Measurements from ENCODE around the gene HOXA11. TPM values are rescaled to one million over a fixed set of nuclear protein-coding genes. Genes with fewer than 3 reads are reported as not detected.
A peak's percentile ranks its signal among the peaks of the same experiment; 100 is the strongest.

The HOXA11 gene
- polyA plus RNA-seq, 3 donors = 0.41 to 4.3 TPM; not detected in 1

GRCh38 chr7:27145165-27145913 is 39.7 kb downstream of the HOXA11 start:
- H3K27ac ChIP-seq (ENCODE audit: low read depth, low read length) = no peak overlapping the region
- 27 to 68% (median 64%) methylated on average over 47 of the region's 47 CpGs for WGBS, 3 donors

- H3K27ac ChIP-seq (ENCODE audit: low read depth, low read length) = no peak overlapping the region
- 18 to 53% (median 52%) methylated on average over 31 of the region's 31 CpGs for WGBS, 3 donors
Observed at GRCh38 chr7:27144781-27145164, 40.3 kb downstream of the HOXA11 start.

DNA sequence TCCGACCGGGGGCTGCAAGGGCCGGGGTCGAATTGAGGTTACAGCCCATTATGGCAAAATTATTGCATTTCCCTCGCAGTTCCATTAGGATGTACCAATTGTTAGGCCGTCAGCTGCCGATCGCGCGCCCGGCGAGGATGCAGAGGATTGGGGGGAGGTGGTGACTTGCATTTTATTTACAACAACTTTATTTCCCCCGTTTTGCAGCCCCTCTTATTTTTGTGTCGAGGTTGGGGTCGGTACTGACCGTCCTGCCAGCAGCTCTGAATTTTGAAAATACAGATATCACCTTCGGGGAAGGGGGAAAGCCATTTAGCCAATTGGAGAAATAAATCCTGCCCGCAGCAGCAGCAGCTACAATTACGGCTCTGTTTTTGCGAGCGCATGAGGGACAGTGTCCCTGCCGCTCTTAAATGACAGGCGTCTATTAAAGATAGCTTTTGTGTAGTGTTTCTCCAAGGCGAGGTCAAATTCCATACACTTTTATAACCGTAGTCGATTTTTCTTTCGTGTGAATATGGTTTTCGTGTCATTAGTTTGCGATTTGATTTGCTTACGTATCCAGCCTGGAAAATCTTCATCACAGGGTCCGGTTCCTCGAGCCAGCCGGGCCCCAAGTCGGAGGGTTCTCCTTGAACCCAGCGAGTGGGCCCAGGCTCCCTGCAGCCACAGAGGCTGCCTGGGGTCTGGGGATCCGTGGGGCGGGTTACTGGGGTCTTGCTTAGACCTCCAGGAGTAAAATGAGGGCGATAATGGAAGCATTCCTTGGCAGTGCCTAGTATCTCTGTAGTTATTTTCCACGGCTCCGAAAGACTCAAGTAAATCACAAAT is 40.9 kb downstream of the HOXA11 start:
- 21 to 55% (median 52%) methylated on average over 40 of the region's 40 CpGs for WGBS, 3 donors
- H3K27ac ChIP-seq (ENCODE audit: low read depth, low read length) = no peak overlapping the region

DNA sequence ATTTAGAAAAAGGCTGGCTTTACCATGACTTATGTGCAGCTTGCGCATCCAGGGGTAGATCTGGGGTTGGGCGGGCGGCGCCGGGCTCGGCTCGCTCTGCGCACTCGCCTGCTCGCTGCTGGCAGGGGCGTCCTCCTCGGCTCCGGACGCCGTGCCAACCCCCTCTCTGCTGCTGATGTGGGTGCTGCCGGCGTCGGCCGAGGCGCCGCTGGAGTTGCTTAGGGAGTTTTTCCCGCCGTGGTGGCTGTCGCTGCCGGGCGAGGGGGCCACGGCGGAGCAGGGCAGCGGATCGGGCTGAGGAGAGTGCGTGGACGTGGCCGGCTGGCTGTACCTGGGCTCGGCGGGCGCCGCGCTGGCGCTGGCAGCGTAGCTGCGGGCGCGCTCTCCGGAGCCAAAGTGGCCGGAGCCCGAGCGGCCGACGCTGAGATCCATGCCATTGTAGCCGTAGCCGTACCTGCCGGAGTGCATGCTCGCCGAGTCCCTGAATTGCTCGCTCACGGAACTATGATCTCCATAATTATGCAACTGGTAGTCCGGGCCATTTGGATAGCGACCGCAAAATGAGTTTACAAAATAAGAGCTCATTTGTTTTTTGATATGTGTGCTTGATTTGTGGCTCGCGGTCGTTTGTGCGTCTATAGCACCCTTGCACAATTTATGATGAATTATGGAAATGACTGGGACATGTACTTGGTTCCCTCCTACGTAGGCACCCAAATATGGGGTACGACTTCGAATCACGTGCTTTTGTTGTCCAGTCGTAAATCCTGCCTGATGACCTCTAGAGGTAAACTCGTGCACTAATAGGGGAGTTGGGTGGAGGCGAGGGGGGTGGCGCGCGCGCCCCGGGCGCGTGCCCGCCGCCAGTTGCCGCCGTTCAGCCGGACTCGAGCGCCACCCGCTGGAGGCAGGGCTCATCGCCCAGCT is 41.7 kb downstream of the HOXA11 start, which contains the start of gene HOXA5:
Gene HOXA5 (minus strand): TSS at position 659 of the 927 bp plus-strand sequence. CDS start 74 bp downstream, at position 585.
- H3K27ac ChIP-seq (ENCODE audit: low read depth, low read length) = peak within 1 kb of the TSS; percentile 38
- 9 to 41% (median 26%) methylated on average over 86 of the region's 86 CpGs for WGBS, 3 donors

GRCh38 chr7:27142580-27143022 is 42.4 kb downstream of the HOXA11 start:
- 16 to 43% (median 24%) methylated on average over 27 to 29 of the region's 29 CpGs for WGBS, 3 donors
- H3K27ac ChIP-seq (ENCODE audit: low read depth, low read length) = peak overlapping the region; percentile 32

GRCh38 chr7:27141923-27142579 is 43.0 kb downstream of the HOXA11 start:
- 15 to 48% (median 38%) methylated on average over 30 of the region's 30 CpGs for WGBS, 3 donors

GRCh38 chr7:27141137-27141922 is 43.7 kb downstream of the HOXA11 start:
- H3K27ac ChIP-seq (ENCODE audit: low read depth, low read length) = no peak overlapping the region
- WGBS, 3 donors = 35 to 66% (median 65%) methylated on average over 18 of the region's 18 CpGs

More at GRCh38 chr7:27141923-27142579, 43.0 kb downstream of the HOXA11 start:
- H3K27ac ChIP-seq (ENCODE audit: low read depth, low read length) = peak overlapping the region; percentile 32

DNA sequence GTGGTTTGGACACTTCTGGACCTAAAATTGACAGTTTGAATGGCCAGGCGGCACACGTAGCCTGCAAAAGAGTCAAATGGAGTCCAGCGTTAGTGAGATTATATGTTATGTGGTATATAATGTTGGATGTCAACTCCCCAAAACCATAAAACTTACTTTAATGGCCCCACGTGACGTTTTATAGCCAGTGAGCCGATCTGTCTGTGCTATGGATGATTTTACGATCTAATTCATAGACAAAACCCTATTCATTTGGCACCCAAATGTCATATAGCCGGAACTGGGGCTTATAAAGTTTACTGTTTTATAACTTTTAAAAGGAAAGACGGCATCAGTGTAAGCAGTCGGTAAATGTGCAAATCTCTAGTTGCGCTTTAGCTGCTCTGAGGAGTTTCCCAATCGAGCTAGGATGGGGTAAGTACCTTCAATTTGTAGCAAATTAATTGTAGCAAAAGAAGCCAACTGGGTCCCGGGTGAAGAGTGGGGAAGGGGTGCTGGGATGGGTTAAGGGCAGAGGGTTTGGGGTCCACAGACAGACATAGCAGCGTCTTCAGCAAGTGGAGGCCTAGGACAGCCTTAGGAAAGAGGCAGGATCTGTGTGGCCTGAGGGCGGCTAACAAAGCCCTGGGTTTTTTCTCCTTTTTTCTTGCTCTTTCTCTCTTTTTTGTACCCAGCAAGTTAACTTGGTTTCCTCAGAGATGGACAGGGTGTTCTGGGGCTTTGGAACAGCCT is 44.7 kb downstream of the HOXA11 start:
- H3K27ac ChIP-seq (ENCODE audit: low read depth, low read length) = no peak overlapping the region
- WGBS, 3 donors = 32 to 67% (median 66%) methylated on average over 15 of the region's 15 CpGs

GRCh38 chr7:27139334-27140125 is 45.5 kb downstream of the HOXA11 start:
- no peak overlapping the region for H3K27ac ChIP-seq (ENCODE audit: low read depth, low read length)
- WGBS, 3 donors = 25 to 68% (median 66%) methylated on average over 51 to 53 of the region's 53 CpGs

- 37 to 66% (median 65%) methylated on average over 11 of the region's 11 CpGs for WGBS, 3 donors
- H3K27ac ChIP-seq (ENCODE audit: low read depth, low read length) = no peak overlapping the region
Observed at GRCh38 chr7:27138985-27139333, 46.1 kb downstream of the HOXA11 start.

DNA sequence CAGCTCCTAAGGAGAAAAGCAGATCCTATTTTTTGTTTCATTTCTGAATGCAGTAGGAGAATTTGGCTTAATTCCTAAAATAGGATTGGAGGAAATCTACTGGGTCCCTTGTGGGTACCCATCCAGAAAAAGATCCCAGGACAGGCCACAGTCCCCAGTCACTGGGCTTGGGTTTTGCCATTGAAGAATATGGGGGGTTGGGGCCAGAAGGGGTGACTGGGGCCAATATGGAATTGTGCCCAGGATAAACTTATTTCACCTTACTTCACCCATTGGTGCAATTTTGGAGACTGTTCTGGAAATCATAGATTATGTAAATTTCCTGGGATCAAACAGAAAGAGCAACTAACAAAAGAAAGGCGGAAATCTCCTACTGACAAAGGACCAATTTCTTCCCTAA is 46.6 kb downstream of the HOXA11 start:
- WGBS, 3 donors = 39 to 65% (median 56%) methylated on average over 1 of the region's 1 CpG
- no peak overlapping the region for H3K27ac ChIP-seq (ENCODE audit: low read depth, low read length)

GRCh38 chr7:27137640-27138315 is 47.3 kb downstream of the HOXA11 start:
- WGBS, 3 donors = 43 to 76% (median 59%) methylated on average over 2 of the region's 2 CpGs
- H3K27ac ChIP-seq (ENCODE audit: low read depth, low read length) = no peak overlapping the region

DNA sequence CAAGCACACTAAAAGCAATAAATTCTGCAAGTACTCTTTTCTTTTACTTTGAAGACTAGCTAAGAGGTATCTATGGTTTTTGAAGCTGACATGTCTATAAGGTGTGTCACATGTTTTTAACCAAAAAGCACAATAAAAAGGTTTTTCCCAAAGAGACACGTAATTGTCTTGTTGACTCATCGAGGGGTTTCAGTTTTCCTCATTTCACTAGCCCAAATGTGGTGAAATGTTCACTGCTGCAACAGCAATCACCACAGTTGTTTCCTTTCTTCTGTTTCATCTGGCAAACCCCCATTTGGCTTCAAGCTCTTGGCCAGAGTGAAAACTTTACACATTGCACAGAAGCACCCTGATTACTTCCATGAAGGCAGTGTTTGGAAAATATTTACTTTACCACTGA is 50.6 kb downstream of the HOXA11 start:
- no peak overlapping the region for H3K27ac ChIP-seq (ENCODE audit: low read depth, low read length)
- WGBS, 3 donors = 7 to 13% (median 10%) methylated on average over 2 of the region's 2 CpGs

DNA sequence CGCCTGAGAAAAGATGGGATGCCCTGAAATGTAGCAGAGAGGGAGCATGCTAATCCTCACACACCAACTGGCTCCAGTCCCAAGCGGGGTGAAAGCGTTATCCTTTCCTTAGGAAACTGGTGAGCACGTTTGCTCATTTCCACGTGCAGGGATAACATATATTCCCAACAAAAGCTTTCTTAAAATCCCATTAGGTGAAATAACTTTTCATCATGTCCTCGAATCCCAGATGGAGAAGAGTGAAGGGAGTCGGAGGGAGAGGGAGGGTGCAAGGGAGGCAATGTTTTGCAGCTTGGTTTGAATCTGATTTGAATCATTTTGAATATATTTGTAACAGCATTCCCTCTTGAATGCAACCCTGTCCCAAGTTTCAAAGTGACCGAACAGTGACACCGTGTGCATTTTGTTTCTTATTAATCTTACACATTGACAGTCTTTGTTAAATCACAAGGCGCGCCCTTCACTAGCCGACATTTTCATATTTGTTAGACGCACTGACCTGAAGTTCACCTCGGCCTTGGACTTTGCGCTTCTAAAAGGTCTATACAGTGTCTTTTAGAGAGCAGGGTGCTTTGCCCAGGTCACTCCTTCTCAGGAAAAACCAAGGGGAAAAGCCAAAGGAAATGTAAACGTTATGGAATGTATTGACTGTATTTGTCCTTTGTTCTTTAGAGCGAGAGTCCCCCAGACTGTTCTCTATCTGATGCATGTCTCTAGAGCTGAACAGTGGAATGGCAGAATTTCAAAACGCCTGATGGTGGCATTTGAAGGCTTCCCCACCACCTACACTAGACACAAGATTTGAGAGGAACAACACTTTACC is 51.4 kb downstream of the HOXA11 start:
- 21 to 68% (median 64%) methylated on average over 18 of the region's 18 CpGs for WGBS, 3 donors
- H3K27ac ChIP-seq (ENCODE audit: low read depth, low read length) = no peak overlapping the region

- WGBS, 3 donors = 37 to 68% (median 61%) methylated on average over 6 of the region's 6 CpGs
- no peak overlapping the region for H3K27ac ChIP-seq (ENCODE audit: low read depth, low read length)
Observed at GRCh38 chr7:27132978-27133377, 52.1 kb downstream of the HOXA11 start.
